IMR-90 (cell line): ENCODE results near the gene CYCS. TPM values are rescaled to one million over a fixed set of nuclear protein-coding genes. Genes with fewer than 3 reads are reported as not detected.

Experiments
- ATAC-seq: fragments of 200-7000 bp; cut with Tn5 transposase; 2 replicates; pipeline ENCODE4 v1.9.1; 2020; ENCODE audit warnings: low read depth, mild to moderate bottlenecking, moderate library complexity
- BruUV-seq: library from RNA; stranded (reverse); fragments of 400-500 nt; replicated peaks from 2 replicates; lab custom pipeline; 2021; lab: Mats Ljungman, UMichigan
- CTCF ChIA-PET: fragments of 300-600 bp; formaldehyde crosslinking; extraction: SDS; loops from one replicate; lab custom pipeline; 2021; ENCODE audit warnings: antibody characterized with exemption; lab: Yijun Ruan, JAX
- POLR2A ChIA-PET: fragments of 300-600 bp; sonication (Branson Sonifier 250); formaldehyde crosslinking; loops from one replicate; lab custom pipeline; 2022; ENCODE audit warnings: antibody characterized with exemption; ENCODE audit not compliant: unreplicated experiment; lab: Charles Lee
- DNase-seq: peaks from one replicate; pipeline ENCODE4 v3.0.0; 2013
- H2AFZ ChIP-seq: replicated peaks from 2 replicates; pipeline ENCODE3; 2013; ENCODE audit warnings: low read length, mild to moderate bottlenecking; ENCODE audit not compliant: poor library complexity
- H2AK5ac ChIP-seq: 2 replicates; pipeline ENCODE4 v1.6.1; 2013; ENCODE audit warnings: low read depth, low read length, inconsistent platforms
- H2AK9ac ChIP-seq: replicated peaks from 2 replicates; pipeline ENCODE3; 2013; ENCODE audit warnings: mild to moderate bottlenecking, low read depth, low read length, moderate library complexity; ENCODE audit not compliant: poor library complexity
- H2BK120ac ChIP-seq: 2 replicates; pipeline ENCODE4 v1.6.1; 2013; ENCODE audit warnings: low read depth, low read length, inconsistent platforms
- H2BK15ac ChIP-seq: 3 replicates; pipeline ENCODE4 v1.6.1; 2013; ENCODE audit warnings: low read depth, low read length, inconsistent platforms
- H2BK20ac ChIP-seq: 2 replicates; pipeline ENCODE4 v1.6.1; 2013; ENCODE audit warnings: low read depth, mild to moderate bottlenecking, inconsistent platforms, low read length, moderate library complexity
- H2BK5ac ChIP-seq: 2 replicates; pipeline ENCODE4 v1.6.1; 2013; ENCODE audit warnings: mild to moderate bottlenecking, low read depth, low read length, inconsistent platforms; ENCODE audit not compliant: poor library complexity, severe bottlenecking
- H3K14ac ChIP-seq: replicated peaks from 2 replicates; pipeline ENCODE4 v1.6.1; 2013; ENCODE audit warnings: low read depth, low read length, inconsistent platforms
- H3K18ac ChIP-seq: 2 replicates; pipeline ENCODE4 v1.6.1; 2013; ENCODE audit warnings: low read depth, low read length, control low read depth
- H3K23ac ChIP-seq: 2 replicates; pipeline ENCODE4 v1.6.1; 2013; ENCODE audit warnings: low read depth, low read length, inconsistent platforms
- H3K27ac ChIP-seq: 2 replicates; pipeline ENCODE4 v1.5.1; 2013; ENCODE audit warnings: mild to moderate bottlenecking, control low read depth, low read length; ENCODE audit not compliant: insufficient read depth
- H3K27me3 ChIP-seq: 2 replicates; pipeline ENCODE4 v1.6.1; 2013; ENCODE audit warnings: low read length; ENCODE audit not compliant: control insufficient read depth, insufficient read depth
- H3K36me3 ChIP-seq: 2 replicates; pipeline ENCODE4 v1.6.1; 2013; ENCODE audit warnings: low read length, mixed read lengths; ENCODE audit not compliant: control insufficient read depth, insufficient read depth
- H3K4ac ChIP-seq: 2 replicates; pipeline ENCODE4 v1.6.1; 2013; ENCODE audit warnings: low read depth, low read length, inconsistent platforms
- H3K4me1 ChIP-seq: 2 replicates; pipeline ENCODE4 v1.6.1; 2013; ENCODE audit warnings: low read length, mixed read lengths; ENCODE audit not compliant: control insufficient read depth, insufficient read depth
- H3K4me2 ChIP-seq: 2 replicates; pipeline ENCODE4 v1.6.1; 2013; ENCODE audit warnings: low read depth, mild to moderate bottlenecking, control low read depth, low read length, moderate library complexity
- H3K4me3 ChIP-seq: 2 replicates; pipeline ENCODE4 v1.5.1; 2013; ENCODE audit warnings: low read depth, mild to moderate bottlenecking, control low read depth, low read length, moderate library complexity; ENCODE audit not compliant: insufficient read depth
- H3K56ac ChIP-seq: 2 replicates; pipeline ENCODE4 v1.6.1; 2013; ENCODE audit warnings: low read length, inconsistent platforms; ENCODE audit not compliant: insufficient read depth; ENCODE audit errors: extremely low read depth
- H3K79me1 ChIP-seq, 2 experiments: 2 replicates each; pipeline ENCODE4 v1.6.1; 2013; ENCODE audit warnings: low read length in 2 of 2, inconsistent platforms in 1 of 2, low read depth in 1 of 2
- H3K9ac ChIP-seq: 2 replicates; pipeline ENCODE4 v1.6.1; 2013; ENCODE audit warnings: low read depth, low read length, control low read depth
- H3K9me1 ChIP-seq: 2 replicates; pipeline ENCODE4 v1.6.1; 2013; ENCODE audit warnings: low read length, inconsistent platforms; ENCODE audit not compliant: insufficient read depth
- H3K9me3 ChIP-seq: 2 replicates; pipeline ENCODE4 v1.6.1; 2013; ENCODE audit warnings: low read length; ENCODE audit not compliant: control insufficient read depth, insufficient read depth
- H4K20me1 ChIP-seq: 2 replicates; pipeline ENCODE4 v1.6.1; 2013; ENCODE audit warnings: low read length, inconsistent platforms; ENCODE audit not compliant: insufficient read depth
- H4K5ac ChIP-seq: 2 replicates; pipeline ENCODE4 v1.6.1; 2013; ENCODE audit warnings: mild to moderate bottlenecking, low read depth, low read length, control low read depth
- H4K8ac ChIP-seq, 2 experiments: 2 replicates each; pipeline ENCODE4 v1.6.1; 2013; ENCODE audit warnings: low read depth in 2 of 2, low read length in 2 of 2, control low read depth in 1 of 2, inconsistent platforms in 1 of 2
- H4K91ac ChIP-seq: 2 replicates; pipeline ENCODE4 v1.6.1; 2013; ENCODE audit warnings: low read depth, low read length, inconsistent platforms; ENCODE audit not compliant: insufficient read depth
- MXI1 ChIP-seq: IDR thresholded peaks from 2 replicates; pipeline ENCODE4 v1.6.1; 2012; ENCODE audit warnings: low read depth, mild to moderate bottlenecking, low read length, moderate library complexity, borderline replicate concordance
- WGBS, 2 experiments: methylation state at CpG; one replicate each; pipeline versions ENCODE4 v1.1.5 to v1.1.7; 2013; ENCODE audit warnings: missing lambda C conversion rate in 2 of 2; ENCODE audit not compliant: insufficient read length in 1 of 2; ENCODE audit errors: extremely low coverage in 2 of 2; 5-methylcytosine and 5-hydroxymethylcytosine counted together
- dilution Hi-C: fragments of 300-500 bp; cut with HindIII; formaldehyde crosslinking; loops from one replicate; pipeline ENCODE4 v1.14.3; 2018; ENCODE audit warnings: low sequenced_read_pairs; ENCODE audit not compliant: unreplicated experiment
- in situ Hi-C: fragments of 300-500 bp; cut with MboI; formaldehyde crosslinking; loops from 3 replicates; pipeline ENCODE4 v1.14.3; 2019; ENCODE audit warnings: low sequenced_read_pairs, inconsistent platforms, mixed read lengths
- intact Hi-C: fragments of 100-400 bp; cut with micrococcal nuclease; formaldehyde crosslinking; loops from 2 replicates; pipeline ENCODE4 v1.10.0; 2022
- polyA plus RNA-seq, 3 experiments: library from polyadenylated mRNA; depleted of rRNA; stranded (reverse); fragments of >200 nt; gene quantifications; 2 replicates each; pipeline ENCODE4 v1.2.3, GENCODE V29; 2012; ENCODE audit warnings: low replicate concordance in 1 of 3
- total RNA-seq: library from RNA; depleted of rRNA; stranded (reverse); fragments of >200 nt; gene quantifications from 2 replicates; pipeline ENCODE4 v1.2.3, GENCODE V29; 2012

Gene CYCS
- total and polyA plus RNA-seq, 2 of the 4 experiments (the other 2 are of a cell fraction), result 22.9 to 59.0 TPM

- TF ChIP-seq MXI1, result no peak
- CTCF ChIA-PET, result interaction anchor here (1.2 kb wide), 1 partner anchor 11 kb away, joined by 5 read pairs; no protein-coding TSS in a partner anchor
- no CpG with 5 or more reads among the region's 7 CpGs for WGBS, 2 experiments
- Histone ChIP-seq H3K9ac (no peak overlapping the region), H4K8ac (no peak overlapping the region), H3K4me3 (no peak overlapping the region), H3K4me1 (no peaks in the 10 kb centered on the region), H4K91ac (no peak overlapping the region), H2AK9ac (no peak overlapping the region), H3K27me3 (no peaks in the 10 kb centered on the region), H2BK20ac (no peak overlapping the region), H3K18ac (no peak overlapping the region), H3K4ac (no peak overlapping the region), H3K9me1 (no peaks in the 10 kb centered on the region), H4K20me1 (no peaks in the 10 kb centered on the region), H3K14ac (no peak overlapping the region), H3K23ac (no peak overlapping the region), H4K5ac (no peak overlapping the region), H2BK15ac (no peak overlapping the region), H3K9me3 (no peaks in the 10 kb centered on the region), H3K36me3 (no peaks in the 10 kb centered on the region), H2BK120ac (no peak overlapping the region), H2AK5ac (no peak overlapping the region), H3K56ac (no peak overlapping the region), H3K79me1 (no peaks in the 10 kb centered on the region), H2BK5ac (no peak overlapping the region), H3K4me2 (no peak overlapping the region), H2AFZ (no peak overlapping the region), H3K27ac (no peak overlapping the region)
- dilution Hi-C loops, result no loop called here
- in situ Hi-C loops, result loop anchor here (25.0 kb wide), 1 partner anchor 882 kb away; the partner anchor contains the start of gene NPY
- POLR2A ChIA-PET, result no interaction called here
- intact Hi-C loops, result no loop called here
- DNase-seq (no peak), ATAC-seq (no peak)
- no TSS peak for BruUV-seq
These were observed 44.6 kb upstream of the CYCS start for GRCh38 chr7:25169683-25170082.
